Astrocyte (in vitro differentiated cells and primary cell): ENCODE measurements around the gene GMPR2.

Experiments
- EZH2 ChIP-seq: IDR thresholded peaks from 2 replicates; pipeline ENCODE4 v1.6.1; 2012; ENCODE audit warnings: mild to moderate bottlenecking, low read length, inconsistent platforms; ENCODE audit not compliant: insufficient read depth
- TF ChIP-seq, protein P1 (sequence below): IDR thresholded peaks from 2 replicates; pipeline ENCODE4 v1.5.1; 2011; ENCODE audit warnings: low read depth, mild to moderate bottlenecking, inconsistent platforms, low read length, moderate library complexity; ENCODE audit not compliant: insufficient read depth

DNA sequence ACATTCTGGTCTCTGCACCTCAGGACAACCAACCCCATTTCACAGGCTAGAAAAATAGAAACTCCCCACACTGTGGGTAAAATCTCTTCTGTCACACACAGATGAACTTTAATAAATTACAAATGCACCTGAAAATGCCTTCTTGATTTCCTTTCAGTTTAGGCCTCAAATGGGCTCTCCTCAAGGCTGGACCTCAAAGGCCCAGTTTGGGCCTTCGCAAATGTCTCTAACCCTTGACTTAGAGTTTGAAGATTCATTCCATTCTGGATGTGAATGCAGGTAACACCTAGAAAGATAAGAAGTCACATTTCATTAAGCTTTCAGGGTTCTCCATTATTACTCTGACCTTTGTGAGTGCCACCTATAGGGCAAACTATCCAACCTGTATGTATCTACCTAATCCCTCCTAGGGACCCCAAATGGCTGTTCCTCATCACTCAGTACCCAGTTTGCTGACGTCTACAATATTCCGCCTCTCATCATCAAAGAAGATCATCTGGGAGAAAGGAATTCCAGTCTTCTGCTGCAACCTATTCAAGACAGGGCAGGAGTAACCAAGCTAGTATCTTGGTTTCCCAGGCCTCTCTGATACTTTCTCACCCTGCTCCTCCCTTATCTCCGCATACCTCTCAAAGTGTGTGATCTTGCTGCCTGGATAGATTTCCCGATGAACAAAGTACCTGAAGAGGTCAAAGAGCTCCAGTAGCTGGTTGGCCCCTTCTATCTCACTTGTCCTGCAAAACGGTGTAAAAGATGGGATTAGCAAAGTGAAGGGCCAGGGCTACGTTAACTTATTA, 18.7 kb upstream of the GMPR2 start:
- TF ChIP-seq, protein P1, sequence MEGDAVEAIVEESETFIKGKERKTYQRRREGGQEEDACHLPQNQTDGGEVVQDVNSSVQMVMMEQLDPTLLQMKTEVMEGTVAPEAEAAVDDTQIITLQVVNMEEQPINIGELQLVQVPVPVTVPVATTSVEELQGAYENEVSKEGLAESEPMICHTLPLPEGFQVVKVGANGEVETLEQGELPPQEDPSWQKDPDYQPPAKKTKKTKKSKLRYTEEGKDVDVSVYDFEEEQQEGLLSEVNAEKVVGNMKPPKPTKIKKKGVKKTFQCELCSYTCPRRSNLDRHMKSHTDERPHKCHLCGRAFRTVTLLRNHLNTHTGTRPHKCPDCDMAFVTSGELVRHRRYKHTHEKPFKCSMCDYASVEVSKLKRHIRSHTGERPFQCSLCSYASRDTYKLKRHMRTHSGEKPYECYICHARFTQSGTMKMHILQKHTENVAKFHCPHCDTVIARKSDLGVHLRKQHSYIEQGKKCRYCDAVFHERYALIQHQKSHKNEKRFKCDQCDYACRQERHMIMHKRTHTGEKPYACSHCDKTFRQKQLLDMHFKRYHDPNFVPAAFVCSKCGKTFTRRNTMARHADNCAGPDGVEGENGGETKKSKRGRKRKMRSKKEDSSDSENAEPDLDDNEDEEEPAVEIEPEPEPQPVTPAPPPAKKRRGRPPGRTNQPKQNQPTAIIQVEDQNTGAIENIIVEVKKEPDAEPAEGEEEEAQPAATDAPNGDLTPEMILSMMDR, result no peak
- no peak for TF ChIP-seq EZH2
